ENCODE results near the gene NBPF6.
"Not testable (repeated sequence)": the region's sequence is repeated elsewhere in the genome, so short reads cannot be mapped to it uniquely, and the experiment has no call there.

GRCh38 chr1:108426877-108427276 lies 23.3 kb upstream of the NBPF6 start:
- TF ChIP-seq CTCF, POLR2A (IDR thresholded peaks at IDR 0.05): not testable (repeated sequence)
